Astrocyte (in vitro differentiated cells and primary cell): Measurements from ENCODE around the gene GRIN3A.

Experiments used
- CTCF ChIP-seq: IDR thresholded peaks from 2 replicates; pipeline ENCODE4 v1.5.1; 2011; ENCODE audit warnings: low read depth, mild to moderate bottlenecking, inconsistent platforms, low read length, moderate library complexity; ENCODE audit not compliant: insufficient read depth
- EZH2 ChIP-seq: IDR thresholded peaks from 2 replicates; pipeline ENCODE4 v1.6.1; 2012; ENCODE audit warnings: mild to moderate bottlenecking, low read length, inconsistent platforms; ENCODE audit not compliant: insufficient read depth

- TF ChIP-seq CTCF (no peak), EZH2 (no peak)
Observed at GRCh38 chr9:101524371-101524770, 214.1 kb downstream of the GRIN3A start.
